SU-DHL-6 (cell line): ENCODE measurements around the gene SARM1.

Source experiments
- EZH2phosphoT487 ChIP-seq: fragments of 200-600 bp; sonication (generic), shearing (Covaris generic); conservative IDR thresholded peaks from 2 replicates; pipeline ENCODE4 v1.6.1; 2018; ENCODE audit warnings: mild to moderate bottlenecking, antibody characterized with exemption, low read length, moderate library complexity, mixed read lengths
- TF ChIP-seq, protein P1 (sequence below): fragments of 200-600 bp; sonication (generic); IDR thresholded peaks from one replicate; pipeline ENCODE4 v1.5.1; 2017; ENCODE audit warnings: antibody characterized with exemption, mild to moderate bottlenecking, low read length, moderate library complexity; ENCODE audit not compliant: insufficient read depth, poor library complexity, severe bottlenecking

DNA sequence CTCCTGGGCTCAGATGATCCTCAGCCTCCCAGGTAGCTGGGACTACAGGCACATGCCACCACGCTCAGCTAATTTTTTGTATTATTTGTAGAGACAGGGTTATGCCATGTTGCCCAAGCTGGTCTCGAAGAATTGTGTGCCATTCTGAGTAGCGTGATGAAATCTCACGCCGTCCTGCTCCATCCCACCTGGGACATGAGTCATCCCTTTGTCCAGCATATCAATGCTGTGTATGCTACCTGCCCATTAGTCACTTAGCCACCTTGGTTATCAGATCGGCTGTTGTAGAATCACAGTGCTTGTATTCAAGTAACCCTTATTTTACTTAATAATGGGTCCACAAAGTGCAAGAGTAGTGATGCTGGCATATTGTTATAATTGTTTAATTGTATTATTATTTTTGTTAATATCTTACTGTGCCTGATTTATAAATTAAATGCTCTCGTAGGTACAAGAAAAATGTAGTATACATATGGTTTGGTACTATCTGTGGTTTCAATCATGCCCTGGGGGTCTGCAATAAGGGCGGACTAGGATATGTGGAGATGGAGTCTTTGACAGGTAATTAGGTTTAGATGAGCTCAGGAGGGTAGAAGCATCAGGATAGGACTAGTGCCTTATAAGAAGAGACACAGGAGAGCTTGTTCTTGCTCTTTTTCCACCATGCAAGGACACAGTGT is 75.4 kb downstream of the SARM1 start:
- TF ChIP-seq, protein P1, sequence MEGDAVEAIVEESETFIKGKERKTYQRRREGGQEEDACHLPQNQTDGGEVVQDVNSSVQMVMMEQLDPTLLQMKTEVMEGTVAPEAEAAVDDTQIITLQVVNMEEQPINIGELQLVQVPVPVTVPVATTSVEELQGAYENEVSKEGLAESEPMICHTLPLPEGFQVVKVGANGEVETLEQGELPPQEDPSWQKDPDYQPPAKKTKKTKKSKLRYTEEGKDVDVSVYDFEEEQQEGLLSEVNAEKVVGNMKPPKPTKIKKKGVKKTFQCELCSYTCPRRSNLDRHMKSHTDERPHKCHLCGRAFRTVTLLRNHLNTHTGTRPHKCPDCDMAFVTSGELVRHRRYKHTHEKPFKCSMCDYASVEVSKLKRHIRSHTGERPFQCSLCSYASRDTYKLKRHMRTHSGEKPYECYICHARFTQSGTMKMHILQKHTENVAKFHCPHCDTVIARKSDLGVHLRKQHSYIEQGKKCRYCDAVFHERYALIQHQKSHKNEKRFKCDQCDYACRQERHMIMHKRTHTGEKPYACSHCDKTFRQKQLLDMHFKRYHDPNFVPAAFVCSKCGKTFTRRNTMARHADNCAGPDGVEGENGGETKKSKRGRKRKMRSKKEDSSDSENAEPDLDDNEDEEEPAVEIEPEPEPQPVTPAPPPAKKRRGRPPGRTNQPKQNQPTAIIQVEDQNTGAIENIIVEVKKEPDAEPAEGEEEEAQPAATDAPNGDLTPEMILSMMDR, result no peak
- no peak for TF ChIP-seq EZH2phosphoT487
